ENCODE data around the gene TCF4.

GRCh38 chr18:55603775-55604174 lies 15.8 kb upstream of the TCF4 start:
- TF ChIP-seq CTCF (IDR thresholded peaks at IDR 0.05), result no peak
- no peak for TF ChIP-seq POLR2AphosphoS5 (IDR thresholded peaks at IDR 0.05)
- no peak for TF ChIP-seq EP300 (IDR thresholded peaks at IDR 0.05)
- no peak for TF ChIP-seq POLR2A (IDR thresholded peaks at IDR 0.05)

All from upper lobe of left lung (tissue), 4 donors.